GM12878 (cell line): ENCODE measurements around the gene ACTR10. TPM values are rescaled to one million over a fixed set of nuclear protein-coding genes. Genes with fewer than 3 reads are reported as not detected.

ENCODE experiments used
- ASH2L ChIP-seq: fragments of 300-600, 200-600 bp; sonication (generic); IDR thresholded peaks from 2 replicates; pipeline ENCODE4 v1.6.1; 2017; ENCODE audit warnings: low read depth, mild to moderate bottlenecking, borderline replicate concordance
- ATF3 ChIP-seq: IDR thresholded peaks from 2 replicates; pipeline ENCODE4 v1.6.1; 2011; ENCODE audit warnings: low read depth, mild to moderate bottlenecking, low read length, moderate library complexity, borderline replicate concordance; ENCODE audit errors: extremely low read depth
- CEBPB ChIP-seq, 2 experiments: fragments of 150-350 bp in 1 of 2; IDR thresholded peaks; 2 replicates each; pipeline ENCODE4 v1.6.1; 2012 to 2014; ENCODE audit warnings: low read depth in 2 of 2, low read length in 2 of 2, borderline replicate concordance in 1 of 2, inconsistent platforms in 1 of 2
- CHD1 ChIP-seq: IDR thresholded peaks from 2 replicates; pipeline ENCODE4 v1.6.1; 2012; ENCODE audit warnings: low read depth, low read length, improper control_type of control experiment
- E4F1 ChIP-seq: fragments of 450-650 bp; IDR thresholded peaks from 2 replicates; pipeline ENCODE4 v1.6.1; 2018; ENCODE audit warnings: borderline replicate concordance, mild to moderate bottlenecking; ENCODE audit not compliant: partially characterized antibody
- EP300 ChIP-seq, 2 experiments: fragments of 150-350 bp in 1 of 2; IDR thresholded peaks; 2 replicates each; pipeline ENCODE4 v1.6.1; 2011 to 2012; ENCODE audit warnings: low read depth in 2 of 2, low read length in 2 of 2, borderline replicate concordance in 1 of 2, improper control_type of control experiment in 1 of 2, inconsistent platforms in 1 of 2; ENCODE audit not compliant: control insufficient read depth in 1 of 2
- FOS ChIP-seq: IDR thresholded peaks from 3 replicates; pipeline ENCODE4 v1.6.1; 2011; ENCODE audit warnings: borderline replicate concordance; ENCODE audit not compliant: insufficient read length; ENCODE audit errors: extremely low read depth
- HDAC6 ChIP-seq: fragments of 200-600 bp; sonication (generic); IDR thresholded peaks from one replicate; pipeline ENCODE4 v1.8.0; 2017; ENCODE audit warnings: antibody characterized with exemption; ENCODE audit not compliant: unreplicated experiment
- IKZF2 ChIP-seq, 2 experiments: fragments of 450-650 bp; IDR thresholded peaks; 2 replicates each; pipeline ENCODE4 v1.6.1; 2017; ENCODE audit warnings: mild to moderate bottlenecking in 2 of 2, moderate library complexity in 2 of 2
- JUND ChIP-seq: IDR thresholded peaks from 2 replicates; pipeline ENCODE4 v1.6.1; 2012; ENCODE audit warnings: low read depth, mild to moderate bottlenecking, low read length, improper control_type of control experiment, moderate library complexity
- LARP7 ChIP-seq: fragments of 450-650 bp; IDR thresholded peaks from 2 replicates; pipeline ENCODE4 v1.6.1; 2017; ENCODE audit warnings: mild to moderate bottlenecking
- MEF2A ChIP-seq: IDR thresholded peaks from 2 replicates; pipeline ENCODE4 v1.6.1; 2011; ENCODE audit warnings: low read depth, mild to moderate bottlenecking, low read length, moderate library complexity; ENCODE audit not compliant: insufficient read depth
- MYC ChIP-seq: IDR thresholded peaks from 2 replicates; pipeline ENCODE4 v1.6.1; 2011; ENCODE audit warnings: mild to moderate bottlenecking, low read length, moderate library complexity, inconsistent platforms; ENCODE audit not compliant: insufficient read depth, insufficient replicate concordance, insufficient read length, severe bottlenecking
- NFYB ChIP-seq: IDR thresholded peaks from 2 replicates; pipeline ENCODE4 v1.6.1; 2011; ENCODE audit warnings: low read depth, mild to moderate bottlenecking, low read length, improper control_type of control experiment, moderate library complexity; ENCODE audit not compliant: insufficient read depth
- NRF1 ChIP-seq: conservative IDR thresholded peaks from 2 replicates; pipeline ENCODE4 v1.6.1; 2011; ENCODE audit warnings: mild to moderate bottlenecking, low read depth, low read length, improper control_type of control experiment
- PAX8 ChIP-seq: fragments of 450-650 bp; IDR thresholded peaks from 2 replicates; pipeline ENCODE4 v1.6.1; 2017; ENCODE audit warnings: mild to moderate bottlenecking, moderate library complexity
- RAD51 ChIP-seq: fragments of 450-650 bp; IDR thresholded peaks from 2 replicates; pipeline ENCODE4 v1.6.1; 2016; ENCODE audit warnings: moderate library complexity, mild to moderate bottlenecking, inconsistent platforms
- RBBP5 ChIP-seq: fragments of 200-600 bp; sonication (generic); conservative IDR thresholded peaks from 2 replicates; pipeline ENCODE4 v1.6.1; 2016
- RUNX3 ChIP-seq: IDR thresholded peaks from 2 replicates; pipeline ENCODE4 v1.6.1; 2012; ENCODE audit warnings: low read length, inconsistent platforms
- SREBF2 ChIP-seq: IDR thresholded peaks from 2 replicates; pipeline ENCODE4 v1.6.1; 2012; ENCODE audit warnings: mild to moderate bottlenecking, low read length
- TAF1 ChIP-seq: IDR thresholded peaks from 2 replicates; pipeline ENCODE4 v1.6.1; 2011; ENCODE audit warnings: mild to moderate bottlenecking, low read depth, low read length, borderline replicate concordance
- TCF12 ChIP-seq: IDR thresholded peaks from 2 replicates; pipeline ENCODE4 v1.6.1; 2011; ENCODE audit warnings: low read depth, mild to moderate bottlenecking, low read length
- ZBTB40 ChIP-seq: fragments of 450-650 bp; IDR thresholded peaks from 2 replicates; pipeline ENCODE4 v1.6.1; 2016; ENCODE audit warnings: mild to moderate bottlenecking, moderate library complexity, borderline replicate concordance
- polyA plus RNA-seq, 11 experiments: library from polyadenylated mRNA; depleted of rRNA in 4 of 11; unstranded in 6 of 11; stranded (reverse) in 5 of 11; fragments of >200 nt; fragmentation: Nextera tagmentation in 4 of 11; fragmentation: Illumina TruSeq in 1 of 11; extraction: Ambion mirVana in 4 of 11; extraction: Trizol in 1 of 11; gene quantifications; 1 replicate in 1 of 11; 2 replicates in 10 of 11; pipeline versions ENCODE4 v1.2.1 to v1.2.3, GENCODE V29; 2011 to 2016; ENCODE audit warnings: inconsistent platforms in 2 of 11, missing spikeins in 2 of 11, low read depth in 1 of 11
- total RNA-seq, 4 experiments: library from RNA; depleted of rRNA in 3 of 4; stranded (reverse); fragments of >200 nt in 3 of 4; fragmentation: Illumina TruSeq in 1 of 4; extraction: Trizol in 1 of 4; gene quantifications; 2 replicates each; pipeline versions ENCODE4 v1.2.1 to v1.2.3, GENCODE V29; 2013 to 2021

Gene ACTR10
- total and polyA plus RNA-seq, 10 of the 15 experiments (the other 5 are each of a cell fraction or from before 2014, with no cell fraction given): 26.0 to 74.3 (median 38.9) TPM

GRCh38 chr14:58239244-58240195 is 39.6 kb downstream of the ACTR10 start (continued):
- TF ChIP-seq SREBF2: peak; percentile 97
- TF ChIP-seq NRF1: no peak
- peak; percentile 61 for TF ChIP-seq RUNX3
- TF ChIP-seq ZBTB40: peak; percentile 86; the same call in 1 of the 2 replicates
- no peak for TF ChIP-seq TCF12
- no peak for TF ChIP-seq IKZF2 (IDR thresholded peaks at IDR 0.05)
- no peak for TF ChIP-seq E4F1
- no peak for TF ChIP-seq NFYB
- no peak for TF ChIP-seq JUND
- TF ChIP-seq ATF3: no peak
- peak in 1 of 2 experiments; percentile 74; a peak in 1 of 4 replicates for TF ChIP-seq EP300 (IDR thresholded peaks at IDR 0.05; ENCODE audit: borderline replicate concordance in 1 of 2, control insufficient read depth in 1 of 2, low read depth in 2 of 2, low read length in 2 of 2)
- no peak for TF ChIP-seq LARP7
- no peak for TF ChIP-seq HDAC6
- no peak for TF ChIP-seq MYC
- no peak for TF ChIP-seq CEBPB (IDR thresholded peaks at IDR 0.05; ENCODE audit: borderline replicate concordance in 1 of 2, low read depth in 2 of 2, low read length in 2 of 2)
- no peak for TF ChIP-seq FOS
- peak; percentile 45; the same call in 1 of the 2 replicates for TF ChIP-seq RBBP5
- TF ChIP-seq PAX8: peak; percentile 55; the same call in 1 of the 2 replicates
- no peak for TF ChIP-seq TAF1
- TF ChIP-seq ASH2L: no peak
- no peak for TF ChIP-seq RAD51
- no peak for TF ChIP-seq CHD1
- TF ChIP-seq MEF2A: peak; percentile 62; the same call in 1 of the 2 replicates
